Subcutaneous adipose tissue (tissue), 4 donors: ENCODE data around the gene TSFM. TPM values are rescaled to one million over a fixed set of nuclear protein-coding genes. Genes with fewer than 3 reads are reported as not detected.

Experiments used
- total RNA-seq, 4 donors: library from RNA; depleted of rRNA; stranded (reverse); fragments of >200 nt; gene quantifications; one replicate each; pipeline ENCODE4 v1.1.0, GENCODE V29; 2016
- TF ChIP-seq, protein P1 (sequence below): fragments of 450-650 bp; IDR thresholded peaks from one replicate; pipeline ENCODE4 v1.5.1; 2016; ENCODE audit warnings: low read depth, mild to moderate bottlenecking, control low read depth, antibody characterized with exemption, moderate library complexity

Gene TSFM
- total RNA-seq, 4 donors from 2014 or later = 16.7 to 26.0 (median 22.9) TPM

DNA sequence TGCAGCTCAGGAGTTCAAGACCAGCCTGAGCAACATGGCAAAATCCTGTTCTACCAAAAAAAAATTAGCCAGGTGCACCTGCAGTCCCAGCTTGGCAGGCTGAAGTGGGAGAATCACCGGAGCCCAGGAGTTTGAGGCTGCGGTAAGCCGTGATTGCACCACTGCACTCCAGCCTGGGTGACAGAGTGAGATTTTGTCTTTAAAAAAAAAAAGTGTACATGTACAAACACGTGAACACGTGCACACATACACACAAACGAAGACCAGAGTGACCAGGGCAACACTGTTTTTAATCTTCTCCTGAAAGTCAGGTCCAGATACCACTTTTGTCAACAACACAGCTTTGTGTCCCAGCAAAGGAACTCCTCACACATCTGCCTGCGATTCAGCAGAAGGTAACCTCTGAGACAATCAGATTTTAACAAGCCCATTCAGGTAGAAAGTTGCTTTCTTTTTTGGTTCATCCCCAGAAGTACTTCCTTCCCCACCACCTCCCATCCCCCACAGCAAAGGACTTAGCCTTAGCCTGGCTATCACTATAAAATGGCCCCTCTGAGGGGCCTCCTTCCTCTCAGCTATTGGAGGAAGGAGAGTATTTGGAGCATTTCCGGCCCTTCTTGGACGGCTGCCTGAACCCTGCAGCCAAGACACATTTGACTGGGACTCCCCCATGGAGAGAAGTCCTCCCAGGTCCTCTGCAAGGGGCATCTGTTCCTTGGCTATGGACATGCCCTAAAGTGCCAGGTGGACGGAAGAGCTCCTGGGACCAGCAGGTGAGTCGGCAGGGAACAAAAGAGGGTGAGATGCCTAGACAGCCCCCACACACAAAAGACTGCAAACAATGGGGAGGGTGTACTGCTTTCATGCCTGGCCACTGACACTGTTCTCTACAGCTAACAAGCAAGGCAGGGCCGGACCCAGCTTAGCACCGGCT lies 54.1 kb downstream of the TSFM start:
- TF ChIP-seq, protein P1, sequence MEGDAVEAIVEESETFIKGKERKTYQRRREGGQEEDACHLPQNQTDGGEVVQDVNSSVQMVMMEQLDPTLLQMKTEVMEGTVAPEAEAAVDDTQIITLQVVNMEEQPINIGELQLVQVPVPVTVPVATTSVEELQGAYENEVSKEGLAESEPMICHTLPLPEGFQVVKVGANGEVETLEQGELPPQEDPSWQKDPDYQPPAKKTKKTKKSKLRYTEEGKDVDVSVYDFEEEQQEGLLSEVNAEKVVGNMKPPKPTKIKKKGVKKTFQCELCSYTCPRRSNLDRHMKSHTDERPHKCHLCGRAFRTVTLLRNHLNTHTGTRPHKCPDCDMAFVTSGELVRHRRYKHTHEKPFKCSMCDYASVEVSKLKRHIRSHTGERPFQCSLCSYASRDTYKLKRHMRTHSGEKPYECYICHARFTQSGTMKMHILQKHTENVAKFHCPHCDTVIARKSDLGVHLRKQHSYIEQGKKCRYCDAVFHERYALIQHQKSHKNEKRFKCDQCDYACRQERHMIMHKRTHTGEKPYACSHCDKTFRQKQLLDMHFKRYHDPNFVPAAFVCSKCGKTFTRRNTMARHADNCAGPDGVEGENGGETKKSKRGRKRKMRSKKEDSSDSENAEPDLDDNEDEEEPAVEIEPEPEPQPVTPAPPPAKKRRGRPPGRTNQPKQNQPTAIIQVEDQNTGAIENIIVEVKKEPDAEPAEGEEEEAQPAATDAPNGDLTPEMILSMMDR = no peak

DNA sequence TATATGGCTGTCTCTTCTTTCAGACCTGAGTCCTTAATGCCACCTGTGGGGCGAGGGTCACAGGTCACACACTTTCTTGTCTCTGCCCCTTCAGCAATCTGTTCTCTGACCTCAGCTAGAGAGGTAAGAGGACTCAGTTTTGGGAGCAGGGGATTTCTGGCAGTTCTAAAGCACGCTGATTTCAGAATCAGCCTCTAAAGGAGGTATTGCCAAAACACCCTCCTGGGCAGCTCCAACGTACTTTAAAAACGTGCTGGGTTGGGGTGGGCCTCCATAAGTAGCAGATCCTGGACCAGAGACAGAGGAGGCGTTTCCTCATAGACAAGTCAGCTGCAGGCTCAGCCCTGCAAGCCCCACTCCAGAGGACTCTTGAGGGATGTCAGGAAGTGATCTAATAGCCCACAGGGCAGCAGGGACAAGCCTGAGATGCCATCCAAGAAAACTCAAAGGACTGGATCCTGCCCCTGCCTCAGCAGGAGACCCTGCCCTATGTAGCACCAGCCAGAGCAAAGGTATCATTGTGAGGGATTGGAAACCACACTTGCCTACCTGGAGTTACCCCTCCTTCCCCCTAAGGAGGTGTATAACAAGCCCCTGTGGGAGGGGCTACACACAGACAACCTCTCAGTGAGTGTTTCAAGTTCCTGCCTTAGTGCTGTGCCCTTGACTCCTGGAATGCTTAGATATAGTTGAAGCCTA lies 55.4 kb downstream of the TSFM start:
- TF ChIP-seq, protein P1 = no peak

DNA sequence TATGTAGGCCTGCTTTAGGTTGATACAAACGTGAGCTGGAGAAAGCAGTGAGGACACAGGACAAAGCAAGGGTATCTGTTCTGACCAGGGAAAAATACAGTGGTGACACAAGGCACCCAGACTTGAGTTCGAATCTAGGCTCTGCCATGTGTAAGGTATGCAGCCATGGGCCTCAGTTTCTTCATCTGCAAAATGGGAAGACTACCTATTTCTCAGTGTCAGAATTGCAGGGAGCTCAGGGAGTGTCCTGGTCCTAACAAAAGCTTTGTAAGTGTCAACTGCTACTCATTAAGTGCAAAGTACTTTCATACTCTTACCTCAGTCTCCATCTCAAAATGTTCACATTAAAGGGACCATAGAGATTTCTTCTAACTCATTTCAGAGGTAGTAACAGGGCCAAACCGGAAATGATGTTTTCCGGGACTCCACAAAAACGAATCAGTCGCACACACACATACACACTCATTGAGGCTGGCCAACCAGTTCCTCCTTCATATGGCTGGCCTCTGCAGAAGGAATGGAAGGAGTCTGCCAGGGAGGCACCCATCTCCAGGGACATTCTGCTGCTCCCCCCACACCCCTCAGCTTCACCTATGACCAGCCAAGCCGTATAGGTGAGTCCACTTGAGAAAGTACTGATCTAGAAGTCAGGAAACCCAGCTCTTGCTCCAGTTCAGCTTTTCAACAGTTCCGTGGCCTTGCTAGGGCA lies 56.2 kb downstream of the TSFM start:
- TF ChIP-seq, protein P1 = no peak

DNA sequence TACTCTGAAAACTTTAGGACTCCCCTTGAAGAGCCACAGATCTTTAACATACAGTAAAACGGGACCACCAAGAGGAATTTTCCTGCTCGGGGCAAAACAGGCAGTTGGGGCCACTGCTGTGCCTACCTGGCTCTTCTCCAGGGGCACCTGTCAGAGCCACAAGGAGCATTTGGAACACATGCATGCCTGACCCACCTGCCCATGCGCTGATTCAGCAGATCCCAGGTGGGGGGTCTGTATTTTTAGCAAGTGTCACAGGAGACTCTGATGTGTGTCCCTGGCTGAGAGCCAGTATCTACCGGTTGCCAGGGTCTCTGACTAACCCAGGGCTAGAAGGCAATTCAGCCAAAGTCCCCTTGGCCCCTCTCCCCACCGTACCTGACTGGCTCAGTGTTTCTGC lies 57.4 kb downstream of the TSFM start:
- TF ChIP-seq, protein P1 = no peak

DNA sequence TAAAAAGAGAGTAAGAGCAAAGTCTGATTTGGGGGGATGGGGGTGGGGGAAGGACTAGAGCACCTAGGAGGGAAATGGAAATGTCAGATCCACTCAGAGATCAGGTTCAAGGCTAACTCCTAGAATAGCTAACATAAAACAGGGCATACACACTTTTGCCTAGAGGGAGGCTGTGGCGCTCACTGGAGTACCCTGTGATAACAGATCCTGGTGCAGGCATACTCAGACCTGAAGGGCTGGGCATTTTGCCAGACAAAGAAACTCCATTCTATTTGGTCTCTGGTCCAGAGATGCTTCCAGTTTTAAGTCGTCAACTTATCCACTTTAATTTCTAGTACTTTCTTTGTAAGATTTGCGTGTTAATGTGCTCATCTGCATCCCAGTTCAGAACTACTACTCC lies 58.1 kb downstream of the TSFM start:
- TF ChIP-seq, protein P1 = no peak

DNA sequence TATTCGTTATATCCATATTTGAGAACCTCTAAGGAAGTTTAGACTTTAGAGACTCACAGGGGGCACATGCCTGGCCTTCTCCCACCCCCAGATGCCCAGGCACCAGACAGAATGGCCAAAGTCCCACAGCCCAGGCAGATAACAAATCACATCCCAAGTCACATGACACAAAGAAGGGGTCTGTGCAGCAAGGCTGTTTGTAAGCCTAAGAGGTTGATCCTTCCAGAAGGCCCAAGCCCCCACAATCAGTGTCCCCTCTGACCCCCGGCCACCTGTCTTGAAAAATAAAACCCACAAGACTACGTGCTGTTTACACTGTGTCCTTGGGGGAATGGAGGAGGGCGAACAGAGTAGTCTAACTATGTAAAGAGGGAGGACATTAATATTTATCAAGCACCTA lies 58.9 kb downstream of the TSFM start:
- TF ChIP-seq, protein P1 = no peak
